H9 (cell line): ENCODE measurements around the gene RNASET2. TPM values are rescaled to one million over a fixed set of nuclear protein-coding genes. Genes with fewer than 3 reads are reported as not detected.

Experiments used
- DNase-seq: peaks from one replicate; pipeline ENCODE4 v3.0.0-alpha.2; 2017
- H2AFZ ChIP-seq: one replicate; pipeline ENCODE4 v1.6.1; 2013; ENCODE audit warnings: mild to moderate bottlenecking, low read length, control low read depth, moderate library complexity
- H2AK5ac ChIP-seq: 2 replicates; pipeline ENCODE4 v1.6.1; 2013; ENCODE audit warnings: low read length, control low read depth, mixed read lengths; ENCODE audit not compliant: insufficient read length
- H2BK120ac ChIP-seq: one replicate; pipeline ENCODE4 v1.6.1; 2013; ENCODE audit warnings: low read depth, mild to moderate bottlenecking, low read length, control low read depth, inconsistent platforms; ENCODE audit not compliant: poor library complexity, severe bottlenecking
- H2BK12ac ChIP-seq: 2 replicates; pipeline ENCODE4 v1.6.1; 2013; ENCODE audit warnings: low read length, control low read depth, mixed read lengths, low read depth; ENCODE audit not compliant: insufficient read length
- H2BK15ac ChIP-seq: 2 replicates; pipeline ENCODE4 v1.6.1; 2013; ENCODE audit warnings: low read depth, low read length, control low read depth
- H2BK20ac ChIP-seq: one replicate; pipeline ENCODE4 v1.6.1; 2013; ENCODE audit warnings: low read depth, mild to moderate bottlenecking, low read length, control low read depth, inconsistent platforms; ENCODE audit not compliant: poor library complexity, severe bottlenecking
- H2BK5ac ChIP-seq: 2 replicates; pipeline ENCODE4 v1.6.1; 2013; ENCODE audit warnings: low read length, control low read depth, mixed read lengths; ENCODE audit not compliant: insufficient read length
- H3K14ac ChIP-seq: 2 replicates; pipeline ENCODE4 v1.6.1; 2013; ENCODE audit warnings: low read length, control low read depth; ENCODE audit not compliant: insufficient read depth
- H3K18ac ChIP-seq: 2 replicates; pipeline ENCODE4 v1.6.1; 2013; ENCODE audit warnings: low read depth, mild to moderate bottlenecking, mixed read lengths, low read length, control low read depth; ENCODE audit not compliant: insufficient read length
- H3K23ac ChIP-seq: 2 replicates; pipeline ENCODE4 v1.6.1; 2013; ENCODE audit warnings: low read length, control low read depth, mixed read lengths, low read depth; ENCODE audit not compliant: insufficient read length
- H3K23me2 ChIP-seq: 2 replicates; pipeline ENCODE4 v1.6.1; 2013; ENCODE audit warnings: low read depth, mild to moderate bottlenecking, mixed read lengths, low read length, control low read depth; ENCODE audit not compliant: insufficient read length, poor library complexity, severe bottlenecking
- H3K27ac ChIP-seq: 2 replicates; pipeline ENCODE4 v1.5.1; 2013; ENCODE audit warnings: low read length, control low read depth, mixed read lengths, low read depth; ENCODE audit not compliant: insufficient read length
- H3K27me3 ChIP-seq: 2 replicates; pipeline ENCODE4 v1.6.1; 2013; ENCODE audit warnings: low read length, control low read depth, inconsistent platforms; ENCODE audit not compliant: insufficient read depth
- H3K4ac ChIP-seq: 2 replicates; pipeline ENCODE4 v1.6.1; 2013; ENCODE audit warnings: low read depth, mild to moderate bottlenecking, control low read depth, inconsistent platforms, low read length, moderate library complexity
- H3K4me1 ChIP-seq: 2 replicates; pipeline ENCODE4 v1.6.1; 2013; ENCODE audit warnings: low read length, control low read depth, inconsistent platforms; ENCODE audit not compliant: insufficient read depth
- H3K4me2 ChIP-seq: 2 replicates; pipeline ENCODE4 v1.6.1; 2013; ENCODE audit warnings: low read length, control low read depth, mixed read lengths; ENCODE audit not compliant: insufficient read length, insufficient read depth
- H3K56ac ChIP-seq: 2 replicates; pipeline ENCODE4 v1.6.1; 2013; ENCODE audit warnings: low read depth, mild to moderate bottlenecking, mixed read lengths, low read length, control low read depth; ENCODE audit not compliant: insufficient read length
- H3K79me1 ChIP-seq: 2 replicates; pipeline ENCODE4 v1.6.1; 2013; ENCODE audit warnings: low read depth, mild to moderate bottlenecking, moderate library complexity, low read length, control low read depth, inconsistent platforms; ENCODE audit not compliant: insufficient read depth, poor library complexity, severe bottlenecking
- H3K79me2 ChIP-seq: 2 replicates; pipeline ENCODE4 v1.6.1; 2013; ENCODE audit warnings: low read length, control low read depth, inconsistent platforms; ENCODE audit not compliant: insufficient read depth
- H3K9ac ChIP-seq: 2 replicates; pipeline ENCODE4 v1.6.1; 2013; ENCODE audit warnings: low read length, control low read depth, mixed read lengths; ENCODE audit not compliant: insufficient read length; ENCODE audit errors: extremely low read depth
- H3K9me3 ChIP-seq: one replicate; pipeline ENCODE4 v1.6.1; 2013; ENCODE audit warnings: low read depth, low read length, inconsistent platforms; ENCODE audit not compliant: control insufficient read depth
- H3T11ph ChIP-seq: one replicate; pipeline ENCODE4 v1.6.1; 2013; ENCODE audit warnings: mild to moderate bottlenecking, low read length, control low read depth, inconsistent platforms
- H4K20me1 ChIP-seq: one replicate; pipeline ENCODE4 v1.6.1; 2013; ENCODE audit not compliant: control insufficient read depth, insufficient read length, insufficient read depth
- H4K5ac ChIP-seq: 2 replicates; pipeline ENCODE4 v1.6.1; 2013; ENCODE audit warnings: low read depth, mild to moderate bottlenecking, mixed read lengths, low read length, control low read depth; ENCODE audit not compliant: insufficient read length
- H4K8ac ChIP-seq: replicated peaks from 2 replicates; pipeline ENCODE4 v1.6.1; 2013; ENCODE audit warnings: low read length, control low read depth, mixed read lengths, low read depth; ENCODE audit not compliant: insufficient read length
- H4K91ac ChIP-seq: 2 replicates; pipeline ENCODE4 v1.6.1; 2013; ENCODE audit warnings: low read depth, mild to moderate bottlenecking, moderate library complexity, mixed read lengths, low read length, control low read depth; ENCODE audit not compliant: insufficient read length
- H3K27ac Mint-ChIP-seq, 3 experiments: 2 replicates in 2 of 3; 3 replicates in 1 of 3; pipeline ENCODE4 v1.8.0; 2020 to 2021; ENCODE audit warnings: mixed read lengths in 3 of 3, mild to moderate bottlenecking in 1 of 3, moderate library complexity in 1 of 3
- H3K27me3 Mint-ChIP-seq: 2 replicates; pipeline ENCODE4 v1.8.0; 2021; ENCODE audit warnings: low read depth, mild to moderate bottlenecking, moderate library complexity, mixed read lengths
- H3K36me3 Mint-ChIP-seq, 3 experiments: 2 replicates in 2 of 3; 3 replicates in 1 of 3; pipeline ENCODE4 v1.8.0; 2020 to 2021; ENCODE audit warnings: low read depth in 3 of 3, mixed read lengths in 3 of 3; ENCODE audit not compliant: insufficient read depth in 1 of 3
- H3K4me1 Mint-ChIP-seq, 2 experiments: 2 replicates each; pipeline ENCODE4 v1.8.0; 2020; ENCODE audit warnings: mixed read lengths in 2 of 2
- H3K4me3 Mint-ChIP-seq, 2 experiments: 2 replicates in 1 of 2; 3 replicates in 1 of 2; pipeline ENCODE4 v1.8.0; 2020 to 2021; ENCODE audit warnings: mild to moderate bottlenecking in 2 of 2, mixed read lengths in 2 of 2, moderate library complexity in 1 of 2
- H3K9me3 Mint-ChIP-seq, 2 experiments: 2 replicates in 1 of 2; 3 replicates in 1 of 2; pipeline ENCODE4 v1.8.0; 2020; ENCODE audit warnings: mild to moderate bottlenecking in 2 of 2, mixed read lengths in 2 of 2, moderate library complexity in 1 of 2
- CTCF ChIP-seq: fragments of 200-600 bp; sonication (generic); conservative IDR thresholded peaks from 3 replicates; pipeline ENCODE4 v1.8.0; 2021; ENCODE audit warnings: antibody characterized with exemption, mild to moderate bottlenecking
- WGBS: extraction: QIAGEN DNeasy Blood & Tissue Kit; methylation state at CpG from one replicate; pipeline ENCODE4 v1.1.7; 2013; ENCODE audit warnings: missing lambda C conversion rate, low lambda C conversion rate, mixed read lengths; ENCODE audit not compliant: insufficient read length; ENCODE audit errors: extremely low coverage; 5-methylcytosine and 5-hydroxymethylcytosine counted together
- total RNA-seq: library from RNA; stranded (reverse); gene quantifications from 2 replicates; pipeline ENCODE4 v1.2.1, GENCODE V29; 2021

The RNASET2 gene
- total RNA-seq, 1 experiment from 2014 or later, result 28.2 TPM

GRCh38 chr6:166938704-166939103, 17.6 kb downstream of the RNASET2 start:
- no peaks in the 10 kb centered on the region for H3K79me2 ChIP-seq
- Mint-ChIP-seq H3K36me3 (peaks cover 2 to 16% (median 13%) of the 10 kb centered on the region in 3 experiments), H3K4me3 (no peak overlapping the region), H3K27ac (no peak overlapping the region), H3K9me3 (no peaks in the 10 kb centered on the region), H3K27me3 (no peaks in the 10 kb centered on the region), H3K4me1 (peaks cover 7 to 14% of the 10 kb centered on the region in 2 experiments)
- no peak overlapping the region for H4K8ac ChIP-seq
- no peak overlapping the region for H2AFZ ChIP-seq
- H3K27me3 ChIP-seq, result no peaks in the 10 kb centered on the region
- no peak for DNase-seq
- no peak overlapping the region for H4K5ac ChIP-seq
- H2BK5ac ChIP-seq, result no peak overlapping the region
- no peaks in the 10 kb centered on the region for H3K23me2 ChIP-seq
- TF ChIP-seq CTCF, result no peak
- H3K9ac ChIP-seq, result no peak overlapping the region
- no peak overlapping the region for H3K4ac ChIP-seq
- no peak overlapping the region for H3K27ac ChIP-seq
- H2BK20ac ChIP-seq, result no peak overlapping the region
- H2BK120ac ChIP-seq, result no peak overlapping the region
- H3K9me3 ChIP-seq, result no peaks in the 10 kb centered on the region
- no peak overlapping the region for H3K56ac ChIP-seq
- H2AK5ac ChIP-seq, result no peak overlapping the region
- H3K23ac ChIP-seq, result no peak overlapping the region
- H3K4me1 ChIP-seq, result no peaks in the 10 kb centered on the region
- WGBS, result no CpG with 5 or more reads among the region's 8 CpGs
- no peak overlapping the region for H3K18ac ChIP-seq
- H3K79me1 ChIP-seq, result no peaks in the 10 kb centered on the region
- no peak overlapping the region for H4K91ac ChIP-seq
- no peak overlapping the region for H2BK12ac ChIP-seq
- no peaks in the 10 kb centered on the region for H4K20me1 ChIP-seq
- H3T11ph ChIP-seq, result no peak overlapping the region
- H2BK15ac ChIP-seq, result no peak overlapping the region
- no peak overlapping the region for H3K4me2 ChIP-seq
- no peak overlapping the region for H3K14ac ChIP-seq
